ENCODE results near the gene SYT3. TPM values are rescaled to one million over a fixed set of nuclear protein-coding genes. Genes with fewer than 3 reads are reported as not detected.

The SYT3 gene
- total and polyA plus RNA-seq, 4 donors, result 10.0 to 84.1 (median 49.3) TPM

GRCh38 chr19:50654882-50655281 is 15.2 kb upstream of the SYT3 start:
- H3K4me3 ChIP-seq (ENCODE audit: low read depth, low read length), result no peak overlapping the region
- no peak for DNase-seq (ENCODE audit: low read depth in 4 of 6, low spot score in 6 of 6)

GRCh38 chr19:50652722-50653121 is 13.0 kb upstream of the SYT3 start:
- Histone ChIP-seq H3K9me3 (ENCODE audit: control insufficient read depth, insufficient read depth, low read length) (no peaks in the 10 kb centered on the region), H3K4me3 (ENCODE audit: low read depth, low read length) (no peak overlapping the region), H3K27ac (ENCODE audit: low read depth, low read length) (no peak overlapping the region), H3K4me1 (ENCODE audit: control insufficient read depth, insufficient read depth, low read length) (peaks cover 7% of the 10 kb centered on the region), H3K36me3 (ENCODE audit: control insufficient read depth, insufficient read depth, low read length) (no peaks in the 10 kb centered on the region), H3K27me3 (ENCODE audit: control insufficient read depth, insufficient read depth, low read length) (peaks cover 4% of the 10 kb centered on the region)
- DNase-seq (ENCODE audit: low read depth in 4 of 6, low spot score in 6 of 6), result no peak
- WGBS (ENCODE audit: insufficient coverage), result 90% methylated on average over 4 of the region's 6 CpGs

More at GRCh38 chr19:50654882-50655281, 15.2 kb upstream of the SYT3 start:
- no peak overlapping the region for H3K27ac ChIP-seq (ENCODE audit: low read depth, low read length)
- no peaks in the 10 kb centered on the region for H3K36me3 ChIP-seq (ENCODE audit: control insufficient read depth, insufficient read depth, low read length)
- H3K9me3 ChIP-seq (ENCODE audit: control insufficient read depth, insufficient read depth, low read length), result no peaks in the 10 kb centered on the region
- peaks cover 4% of the 10 kb centered on the region for H3K27me3 ChIP-seq (ENCODE audit: control insufficient read depth, insufficient read depth, low read length)
- H3K4me1 ChIP-seq (ENCODE audit: control insufficient read depth, insufficient read depth, low read length), result peaks cover 16% of the 10 kb centered on the region

GRCh38 chr19:50651174-50651573 is 11.5 kb upstream of the SYT3 start:
- no peak for DNase-seq (ENCODE audit: low read depth in 4 of 6, low spot score in 6 of 6)
- 100% methylated on average over 1 of the region's 2 CpGs for WGBS (ENCODE audit: insufficient coverage)
- Histone ChIP-seq H3K4me1 (ENCODE audit: control insufficient read depth, insufficient read depth, low read length) (peaks cover 6% of the 10 kb centered on the region), H3K4me3 (ENCODE audit: low read depth, low read length) (no peak overlapping the region), H3K9me3 (ENCODE audit: control insufficient read depth, insufficient read depth, low read length) (no peaks in the 10 kb centered on the region), H3K27me3 (ENCODE audit: control insufficient read depth, insufficient read depth, low read length) (peaks cover 4% of the 10 kb centered on the region), H3K27ac (ENCODE audit: low read depth, low read length) (no peak overlapping the region), H3K36me3 (ENCODE audit: control insufficient read depth, insufficient read depth, low read length) (no peaks in the 10 kb centered on the region)

- Histone ChIP-seq H3K9me3 (ENCODE audit: control insufficient read depth, insufficient read depth, low read length) (no peaks in the 10 kb centered on the region), H3K4me3 (ENCODE audit: low read depth, low read length) (no peak within 1 kb of the TSS), H3K27ac (ENCODE audit: low read depth, low read length) (no peak within 1 kb of the TSS), H3K4me1 (ENCODE audit: control insufficient read depth, insufficient read depth, low read length) (peaks cover 6% of the 10 kb centered on the region), H3K27me3 (ENCODE audit: control insufficient read depth, insufficient read depth, low read length) (peaks cover 4% of the 10 kb centered on the region), H3K36me3 (ENCODE audit: control insufficient read depth, insufficient read depth, low read length) (no peaks in the 10 kb centered on the region)
- 28% methylated on average over 7 of the region's 7 CpGs for WGBS (ENCODE audit: insufficient coverage)
- peak in 2 of 6 donors; percentile 57 to 95 for DNase-seq (ENCODE audit: low read depth in 4 of 6, low spot score in 6 of 6)
These were observed 10.0 kb upstream of the SYT3 start, which contains the start of gene C19orf81 for GRCh38 chr19:50649433-50650391. TSS of gene C19orf81 (plus strand) at chr19:50649445. CDS start at chr19:50649445, 0 bp downstream.

GRCh38 chr19:50648659-50649058 is 9.0 kb upstream of the SYT3 start:
- H3K4me3 ChIP-seq (ENCODE audit: low read depth, low read length), result no peak overlapping the region
- H3K9me3 ChIP-seq (ENCODE audit: control insufficient read depth, insufficient read depth, low read length), result no peaks in the 10 kb centered on the region
- WGBS (ENCODE audit: insufficient coverage), result 46% methylated on average over 4 of the region's 5 CpGs
- H3K36me3 ChIP-seq (ENCODE audit: control insufficient read depth, insufficient read depth, low read length), result no peaks in the 10 kb centered on the region
- peaks cover 3% of the 10 kb centered on the region for H3K27me3 ChIP-seq (ENCODE audit: control insufficient read depth, insufficient read depth, low read length)
- peaks cover 6% of the 10 kb centered on the region for H3K4me1 ChIP-seq (ENCODE audit: control insufficient read depth, insufficient read depth, low read length)
- no peak overlapping the region for H3K27ac ChIP-seq (ENCODE audit: low read depth, low read length)
- no peak for DNase-seq (ENCODE audit: low read depth in 4 of 6, low spot score in 6 of 6)

GRCh38 chr19:50647879-50648615 is 8.4 kb upstream of the SYT3 start:
- 71% methylated on average over 5 of the region's 10 CpGs for WGBS (ENCODE audit: insufficient coverage)
- Histone ChIP-seq H3K27me3 (ENCODE audit: control insufficient read depth, insufficient read depth, low read length) (peaks cover 2% of the 10 kb centered on the region), H3K9me3 (ENCODE audit: control insufficient read depth, insufficient read depth, low read length) (no peaks in the 10 kb centered on the region), H3K36me3 (ENCODE audit: control insufficient read depth, insufficient read depth, low read length) (no peaks in the 10 kb centered on the region), H3K4me3 (ENCODE audit: low read depth, low read length) (no peak overlapping the region), H3K4me1 (ENCODE audit: control insufficient read depth, insufficient read depth, low read length) (peaks cover 6% of the 10 kb centered on the region), H3K27ac (ENCODE audit: low read depth, low read length) (no peak overlapping the region)
- DNase-seq (ENCODE audit: low read depth in 4 of 6, low spot score in 6 of 6), result no peak

GRCh38 chr19:50646074-50646807 is 6.6 kb upstream of the SYT3 start:
- WGBS (ENCODE audit: insufficient coverage), result 66% methylated on average over 4 of the region's 6 CpGs
- Histone ChIP-seq H3K9me3 (ENCODE audit: control insufficient read depth, insufficient read depth, low read length) (no peaks in the 10 kb centered on the region), H3K36me3 (ENCODE audit: control insufficient read depth, insufficient read depth, low read length) (no peaks in the 10 kb centered on the region), H3K4me1 (ENCODE audit: control insufficient read depth, insufficient read depth, low read length) (peaks cover 6% of the 10 kb centered on the region), H3K27me3 (ENCODE audit: control insufficient read depth, insufficient read depth, low read length) (no peaks in the 10 kb centered on the region), H3K4me3 (ENCODE audit: low read depth, low read length) (no peak overlapping the region), H3K27ac (ENCODE audit: low read depth, low read length) (no peak overlapping the region)
- DNase-seq (ENCODE audit: low read depth in 4 of 6, low spot score in 6 of 6), result no peak

GRCh38 chr19:50645107-50645506 is 5.4 kb upstream of the SYT3 start:
- Histone ChIP-seq H3K27ac (ENCODE audit: low read depth, low read length) (no peak overlapping the region), H3K9me3 (ENCODE audit: control insufficient read depth, insufficient read depth, low read length) (no peaks in the 10 kb centered on the region), H3K4me1 (ENCODE audit: control insufficient read depth, insufficient read depth, low read length) (peaks cover 7% of the 10 kb centered on the region), H3K36me3 (ENCODE audit: control insufficient read depth, insufficient read depth, low read length) (no peaks in the 10 kb centered on the region), H3K4me3 (ENCODE audit: low read depth, low read length) (no peak overlapping the region), H3K27me3 (ENCODE audit: control insufficient read depth, insufficient read depth, low read length) (peaks cover 2% of the 10 kb centered on the region)
- 69% methylated on average over 6 of the region's 6 CpGs for WGBS (ENCODE audit: insufficient coverage)
- DNase-seq (ENCODE audit: low read depth in 4 of 6, low spot score in 6 of 6), result no peak

GRCh38 chr19:50644315-50644915 is 4.7 kb upstream of the SYT3 start:
- Histone ChIP-seq H3K4me3 (ENCODE audit: low read depth, low read length) (no peak overlapping the region), H3K9me3 (ENCODE audit: control insufficient read depth, insufficient read depth, low read length) (no peaks in the 10 kb centered on the region), H3K4me1 (ENCODE audit: control insufficient read depth, insufficient read depth, low read length) (peaks cover 9% of the 10 kb centered on the region), H3K27ac (ENCODE audit: low read depth, low read length) (no peak overlapping the region), H3K27me3 (ENCODE audit: control insufficient read depth, insufficient read depth, low read length) (peaks cover 2% of the 10 kb centered on the region), H3K36me3 (ENCODE audit: control insufficient read depth, insufficient read depth, low read length) (no peaks in the 10 kb centered on the region)
- no peak for DNase-seq (ENCODE audit: low read depth in 4 of 6, low spot score in 6 of 6)
- 40% methylated on average over 1 of the region's 1 CpG for WGBS (ENCODE audit: insufficient coverage)
